Transverse colon (tissue), 4 donors: ENCODE data around the gene PEX14. TPM values are rescaled to one million over a fixed set of nuclear protein-coding genes. Genes with fewer than 3 reads are reported as not detected.

Source experiments
- DNase-seq: peaks from one replicate; pipeline ENCODE4 v3.0.0-alpha.2; 2019
- H3K27ac ChIP-seq, 4 donors: fragments of 200-600 bp; sonication (generic); 2 replicates each; pipeline ENCODE4 v1.5.1; 2016 to 2018; ENCODE audit warnings: inconsistent platforms in 4 of 4
- H3K27me3 ChIP-seq: fragments of 200-600 bp; sonication (generic); 2 replicates; pipeline ENCODE4 v1.5.1; 2017; ENCODE audit warnings: inconsistent platforms
- H3K36me3 ChIP-seq, 4 donors: fragments of 200-600 bp; sonication (generic); 2 replicates each; pipeline ENCODE4 v1.5.1; 2017 to 2019; ENCODE audit warnings: inconsistent platforms in 4 of 4
- H3K4me1 ChIP-seq, 4 donors: fragments of 200-600 bp; sonication (generic); 2 replicates each; pipeline ENCODE4 v1.5.1; 2017 to 2020; ENCODE audit warnings: inconsistent platforms in 4 of 4
- H3K4me3 ChIP-seq, 4 donors: fragments of 200-600 bp; sonication (generic); 1 replicate in 1 of 4; 2 replicates in 3 of 4; pipeline versions ENCODE4 v1.5.1 to v1.6.1; 2017 to 2019; ENCODE audit warnings: inconsistent platforms in 4 of 4
- H3K9me3 ChIP-seq, 2 donors: fragments of 200-600 bp; sonication (generic); 2 replicates each; pipeline ENCODE4 v1.5.1; 2017 to 2019; ENCODE audit warnings: inconsistent platforms in 2 of 2
- EP300 ChIP-seq: sonication (generic); formaldehyde crosslinking; IDR thresholded peaks from one replicate; pipeline ENCODE4 v1.6.1; 2017; ENCODE audit warnings: antibody characterized with exemption, low read depth
- POLR2A ChIP-seq: fragments of 450-650 bp; IDR thresholded peaks from one replicate; pipeline ENCODE4 v1.6.1; 2016; ENCODE audit warnings: antibody characterized with exemption, mild to moderate bottlenecking, moderate library complexity
- POLR2AphosphoS5 ChIP-seq, 3 donors: sonication (generic); formaldehyde crosslinking; IDR thresholded peaks; one replicate each; pipeline ENCODE4 v1.6.1; 2016; ENCODE audit warnings: antibody characterized with exemption in 3 of 3
- WGBS, 2 donors: methylation state at CpG; one replicate each; pipeline ENCODE4 v1.1.5; 2018; ENCODE audit warnings: low coverage in 1 of 2; 5-methylcytosine and 5-hydroxymethylcytosine counted together
- in situ Hi-C, 4 donors: fragments of 200-750 bp; cut with MboI; loops; one replicate each; pipeline versions ENCODE4 v1.15.0 to v1.15.1; 2017; ENCODE audit warnings: low sequenced_read_pairs in 3 of 4, low pct_ligation_motif_present in 1 of 4, low pct_unique_long_range_greater_than_20kb in 1 of 4
- intact Hi-C: fragments of 100-400 bp; cut with DNase I; formaldehyde crosslinking; loops from one replicate; pipeline ENCODE4 v1.15.1; 2023; ENCODE audit warnings: low total_unique reads
- total RNA-seq, 4 donors: library from RNA; depleted of rRNA; stranded (reverse); fragments of >200 nt; gene quantifications; one replicate each; pipeline ENCODE4 v1.1.0, GENCODE V29; 2016
- TF ChIP-seq, protein P1 (sequence below), 5 experiments: fragments of 200-600 bp in 3 of 5; fragments of 450-650 bp in 2 of 5; sonication (generic) in 3 of 5; IDR thresholded peaks; 1 replicate in 2 of 5; 2 replicates in 3 of 5; pipeline ENCODE4 v1.5.1; 2016 to 2017; ENCODE audit warnings: antibody characterized with exemption in 5 of 5, inconsistent platforms in 3 of 5, mild to moderate bottlenecking in 2 of 5, moderate library complexity in 1 of 5

Gene PEX14
- total RNA-seq, 4 donors from 2014 or later, result 2.4 to 16.5 (median 12.6) TPM

DNA sequence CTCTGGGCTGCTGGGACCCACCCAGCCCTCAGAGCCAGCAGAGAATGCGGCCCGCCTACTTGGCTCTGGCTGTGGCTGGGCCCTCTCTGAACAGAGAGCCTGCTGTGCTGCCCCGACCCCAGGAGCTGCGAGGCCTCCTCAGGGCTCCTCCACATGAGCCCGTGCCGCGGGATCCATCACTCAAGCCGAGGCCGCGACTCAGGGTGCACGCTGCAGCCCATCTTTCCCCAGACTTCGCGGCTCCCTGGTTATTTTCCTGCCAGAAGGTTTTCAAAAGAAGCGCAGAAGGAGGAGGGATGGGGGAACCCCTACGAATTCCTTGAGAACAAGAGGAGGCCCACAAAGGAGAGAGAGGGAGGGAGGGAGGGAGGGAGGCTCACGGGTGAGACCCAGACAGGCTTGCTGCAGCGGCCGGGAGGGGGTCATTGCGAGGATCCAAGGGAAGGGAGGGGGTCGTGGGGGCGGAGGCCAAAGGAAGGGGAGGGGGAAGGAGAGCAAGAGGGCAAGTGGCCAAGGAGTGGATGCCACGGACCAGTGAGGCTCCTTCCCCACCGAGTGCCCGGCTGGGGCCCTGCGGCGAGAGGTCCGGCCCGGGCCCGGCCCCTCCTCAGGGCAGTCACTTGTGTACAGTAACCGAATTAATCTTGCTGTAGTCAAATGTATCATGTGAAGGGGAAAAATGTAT is 174.9 kb downstream of the PEX14 start:
- TF ChIP-seq POLR2AphosphoS5 (IDR thresholded peaks at IDR 0.05) (no peak), POLR2A (no peak), EP300 (no peak)
- TF ChIP-seq, protein P1, sequence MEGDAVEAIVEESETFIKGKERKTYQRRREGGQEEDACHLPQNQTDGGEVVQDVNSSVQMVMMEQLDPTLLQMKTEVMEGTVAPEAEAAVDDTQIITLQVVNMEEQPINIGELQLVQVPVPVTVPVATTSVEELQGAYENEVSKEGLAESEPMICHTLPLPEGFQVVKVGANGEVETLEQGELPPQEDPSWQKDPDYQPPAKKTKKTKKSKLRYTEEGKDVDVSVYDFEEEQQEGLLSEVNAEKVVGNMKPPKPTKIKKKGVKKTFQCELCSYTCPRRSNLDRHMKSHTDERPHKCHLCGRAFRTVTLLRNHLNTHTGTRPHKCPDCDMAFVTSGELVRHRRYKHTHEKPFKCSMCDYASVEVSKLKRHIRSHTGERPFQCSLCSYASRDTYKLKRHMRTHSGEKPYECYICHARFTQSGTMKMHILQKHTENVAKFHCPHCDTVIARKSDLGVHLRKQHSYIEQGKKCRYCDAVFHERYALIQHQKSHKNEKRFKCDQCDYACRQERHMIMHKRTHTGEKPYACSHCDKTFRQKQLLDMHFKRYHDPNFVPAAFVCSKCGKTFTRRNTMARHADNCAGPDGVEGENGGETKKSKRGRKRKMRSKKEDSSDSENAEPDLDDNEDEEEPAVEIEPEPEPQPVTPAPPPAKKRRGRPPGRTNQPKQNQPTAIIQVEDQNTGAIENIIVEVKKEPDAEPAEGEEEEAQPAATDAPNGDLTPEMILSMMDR (IDR thresholded peaks at IDR 0.05), result no peak
- in situ Hi-C loops (no loop called here), intact Hi-C loops (loop anchor here (10.0 kb wide), 1 partner anchor 145 kb away; the partner anchor contains the start of gene CASZ1)
- Histone ChIP-seq H3K4me3 (no peak overlapping the region), H3K4me1 (peaks cover 0 to 5% (median 0%) of the 10 kb centered on the region in 4 donors), H3K36me3 (peaks cover 0 to 3% (median 0%) of the 10 kb centered on the region in 4 donors), H3K9me3 (no peaks in the 10 kb centered on the region), H3K27ac (peak overlapping the region; percentile 17 to 82 (median 54)), H3K27me3 (no peaks in the 10 kb centered on the region)
- WGBS, 2 donors, result 80 to 84% methylated on average over 1 to 30 of the region's 30 CpGs
- no peak for DNase-seq

- TF ChIP-seq, protein P1 (IDR thresholded peaks at IDR 0.05), result no peak
- TF ChIP-seq POLR2AphosphoS5 (IDR thresholded peaks at IDR 0.05) (no peak), EP300 (no peak), POLR2A (no peak)
- in situ Hi-C loops (no loop called here), intact Hi-C loops (loop anchor here (10.0 kb wide), 1 partner anchor 144 kb away; the partner anchor contains the start of gene CASZ1)
- no peaks in the 10 kb centered on the region for H3K27me3 ChIP-seq
- peaks cover 0 to 3% (median 0%) of the 10 kb centered on the region in 4 donors for H3K36me3 ChIP-seq
- H3K4me3 ChIP-seq, result no peak overlapping the region
- 83 to 84% methylated on average over 3 to 40 of the region's 40 CpGs for WGBS, 2 donors
- no peak for DNase-seq
- peak overlapping the region; percentile 10 to 82 (median 70) for H3K27ac ChIP-seq
- H3K4me1 ChIP-seq, result peaks cover 0 to 5% (median 0%) of the 10 kb centered on the region in 4 donors
- no peaks in the 10 kb centered on the region for H3K9me3 ChIP-seq
These were observed 176.0 kb downstream of the PEX14 start for GRCh38 chr1:10650556-10651388.

DNA sequence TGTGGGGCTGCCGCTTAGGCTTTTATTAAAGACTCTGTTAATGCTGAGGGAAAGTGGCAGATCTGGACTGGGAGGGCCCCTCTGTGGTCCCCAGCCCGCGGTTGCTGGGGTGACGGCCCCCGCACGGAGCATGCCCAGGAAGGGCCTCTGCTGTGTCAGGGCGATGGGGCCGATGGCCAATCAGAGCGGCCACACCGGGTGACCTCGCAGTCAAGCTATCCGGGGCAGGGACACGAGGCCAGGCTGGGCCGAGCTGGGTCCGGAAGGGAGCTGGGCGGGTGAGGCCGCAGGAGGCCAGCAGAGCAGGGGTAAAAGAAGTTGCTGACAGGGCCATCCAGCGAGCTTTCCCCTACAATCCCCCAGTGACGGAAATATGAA is 176.6 kb downstream of the PEX14 start:
- Histone ChIP-seq H3K36me3 (peaks cover 0 to 3% (median 0%) of the 10 kb centered on the region in 4 donors), H3K27ac (peak overlapping the region; percentile 10 to 82 (median 70)), H3K27me3 (no peaks in the 10 kb centered on the region), H3K4me3 (no peak overlapping the region), H3K4me1 (peaks cover 0 to 5% (median 0%) of the 10 kb centered on the region in 4 donors), H3K9me3 (no peaks in the 10 kb centered on the region)
- in situ Hi-C loops (no loop called here), intact Hi-C loops (loop anchor here (10.0 kb wide), 1 partner anchor 143 kb away; the partner anchor contains the start of gene CASZ1)
- WGBS, 2 donors, result 69% methylated on average over 19 of the region's 19 CpGs; no CpG with 5 or more reads in 1 of the 2 donors
- TF ChIP-seq POLR2AphosphoS5 (IDR thresholded peaks at IDR 0.05) (no peak), EP300 (no peak), POLR2A (no peak)
- TF ChIP-seq, protein P1 (IDR thresholded peaks at IDR 0.05), result no peak
- no peak for DNase-seq

DNA sequence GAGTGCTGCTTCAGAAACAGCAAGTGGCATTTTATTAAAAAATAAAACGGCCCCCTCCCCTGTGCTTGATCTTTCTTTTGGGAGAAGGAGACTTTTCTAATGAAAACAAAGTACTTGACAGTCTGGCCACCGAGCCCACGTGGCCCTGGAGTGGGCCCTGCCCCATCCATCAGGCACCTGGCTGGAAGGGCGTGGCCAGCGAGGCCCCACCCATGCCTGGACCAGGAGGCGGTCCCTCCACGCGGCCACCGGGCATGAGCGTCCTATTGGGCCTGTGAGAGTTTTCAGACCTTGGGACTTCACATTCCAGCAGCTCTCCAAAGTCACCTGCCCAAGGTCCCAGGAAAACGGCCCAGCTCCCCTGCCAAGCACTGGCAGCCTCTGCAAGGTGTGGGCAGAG is 177.0 kb downstream of the PEX14 start:
- Histone ChIP-seq H3K4me3 (no peak overlapping the region), H3K9me3 (no peaks in the 10 kb centered on the region), H3K27ac (peak overlapping the region; percentile 10 to 82 (median 70)), H3K27me3 (no peaks in the 10 kb centered on the region), H3K36me3 (peaks cover 0 to 3% (median 0%) of the 10 kb centered on the region in 4 donors), H3K4me1 (peaks cover 0 to 9% (median 1%) of the 10 kb centered on the region in 4 donors)
- in situ Hi-C loops, result no loop called here
- intact Hi-C loops, result loop anchor here (10.0 kb wide), 1 partner anchor 143 kb away; the partner anchor contains the start of gene CASZ1
- TF ChIP-seq, protein P1 (IDR thresholded peaks at IDR 0.05), result no peak
- 63% methylated on average over 11 of the region's 11 CpGs; no CpG with 5 or more reads in 1 of the 2 donors for WGBS, 2 donors
- DNase-seq, result no peak
